NOMO-1 treated with DMSO at 0.1 percent for 48 hours (cell line): ENCODE results near the gene EPAS1.
A peak's percentile ranks its signal among the peaks of the same experiment; 100 is the strongest.
"Not testable (repeated sequence)": the region's sequence is repeated elsewhere in the genome, so short reads cannot be mapped to it uniquely, and the experiment has no call there.

Experiments
- DNase-seq: peaks from one replicate; lab custom pipeline; 2025; ENCODE audit not compliant: unreplicated experiment; lab: John Stamatoyannopoulos, UW

EPAS1 gene

GRCh38 chr2:46394649-46395510 lies 97.7 kb downstream of the EPAS1 start:
- no peak for DNase-seq

GRCh38 chr2:46395730-46396129 lies 98.5 kb downstream of the EPAS1 start:
- not testable (repeated sequence) for DNase-seq

GRCh38 chr2:46400016-46400415 lies 102.8 kb downstream of the EPAS1 start:
- DNase-seq: no peak

- no peak for DNase-seq
These were observed 105.7 kb downstream of the EPAS1 start for GRCh38 chr2:46402874-46403273.

- no peak for DNase-seq
These were observed 107.1 kb downstream of the EPAS1 start for GRCh38 chr2:46404181-46404759.

GRCh38 chr2:46407852-46408455 lies 110.7 kb downstream of the EPAS1 start:
- DNase-seq: no peak

GRCh38 chr2:46409756-46410155 lies 112.5 kb downstream of the EPAS1 start:
- DNase-seq: no peak

GRCh38 chr2:46410273-46411244 lies 113.4 kb downstream of the EPAS1 start:
- DNase-seq: no peak

GRCh38 chr2:46411245-46411641 lies 114.0 kb downstream of the EPAS1 start:
- DNase-seq: no peak

- no peak for DNase-seq
These were observed 114.8 kb downstream of the EPAS1 start for GRCh38 chr2:46411985-46412384.

- no peak for DNase-seq
These were observed 115.9 kb downstream of the EPAS1 start for GRCh38 chr2:46413111-46413510.

- DNase-seq: no peak
These were observed 116.4 kb downstream of the EPAS1 start for GRCh38 chr2:46413631-46414030.

- no peak for DNase-seq
These were observed 117.5 kb downstream of the EPAS1 start for GRCh38 chr2:46414701-46415100.

- DNase-seq: no peak
These were observed 119.1 kb downstream of the EPAS1 start for GRCh38 chr2:46416280-46416679.

GRCh38 chr2:46416739-46417403 lies 119.7 kb downstream of the EPAS1 start:
- DNase-seq: no peak

GRCh38 chr2:46420945-46421344 lies 123.7 kb downstream of the EPAS1 start:
- no peak for DNase-seq

- DNase-seq: no peak
These were observed 124.2 kb downstream of the EPAS1 start for GRCh38 chr2:46421361-46421760.

GRCh38 chr2:46422717-46423394 lies 125.6 kb downstream of the EPAS1 start:
- DNase-seq: peak; percentile 58

- DNase-seq: peak; percentile 60
These were observed 127.7 kb downstream of the EPAS1 start for GRCh38 chr2:46424937-46425336.

- DNase-seq: no peak
These were observed 131.8 kb downstream of the EPAS1 start for GRCh38 chr2:46428911-46429436.
